Neural crest cell (in vitro differentiated cells): ENCODE results near the gene PIM1. TPM values are rescaled to one million over a fixed set of nuclear protein-coding genes. Genes with fewer than 3 reads are reported as not detected.

Experiments
- DNase-seq: peaks from one replicate; pipeline ENCODE4 v3.0.0; 2021; ENCODE audit warnings: low read depth, mixed read lengths, low spot score
- H3K27ac Mint-ChIP-seq: one replicate; pipeline ENCODE4 v1.8.0; 2021; ENCODE audit warnings: mild to moderate bottlenecking, mixed read lengths; ENCODE audit not compliant: unreplicated experiment
- H3K27me3 Mint-ChIP-seq: 2 replicates; pipeline ENCODE4 v1.8.0; 2021; ENCODE audit warnings: low read depth, mild to moderate bottlenecking, mixed read lengths
- H3K36me3 Mint-ChIP-seq: 2 replicates; pipeline ENCODE4 v1.8.0; 2021; ENCODE audit warnings: low read depth, mild to moderate bottlenecking, mixed read lengths
- H3K4me1 Mint-ChIP-seq: 2 replicates; pipeline ENCODE4 v1.8.0; 2021; ENCODE audit warnings: mixed read lengths
- H3K4me3 Mint-ChIP-seq: one replicate; pipeline ENCODE4 v1.8.0; 2021; ENCODE audit warnings: mild to moderate bottlenecking, mixed read lengths
- H3K9me3 Mint-ChIP-seq: 2 replicates; pipeline ENCODE4 v1.8.0; 2021; ENCODE audit warnings: mixed read lengths
- CTCF ChIP-seq: fragments of 200-600 bp; sonication (generic); conservative IDR thresholded peaks from 2 replicates; pipeline ENCODE4 v1.5.0; 2021; ENCODE audit warnings: antibody characterized with exemption, mild to moderate bottlenecking
- long read RNA-seq: library from polyadenylated mRNA; unstranded; transcript quantifications from one replicate; pipeline ENCODE4 v2.0.0, GENCODE V29; 2020
- total RNA-seq: library from RNA; stranded (reverse); gene quantifications from 2 replicates; pipeline ENCODE4 v1.2.1, GENCODE V29; 2021

Gene PIM1
- 8.6 and 9.1 TPM in 2 replicates for total RNA-seq
- long read RNA-seq, partial matches to known transcripts, result 0 of 1 reads
- long read RNA-seq, other reads (novel, unspliced or antisense), result 1 of 1 reads

- no peak for TF ChIP-seq CTCF
- H3K27me3 Mint-ChIP-seq, result peaks cover 37% of the 10 kb centered on the region
- H3K36me3 Mint-ChIP-seq, result no peaks in the 10 kb centered on the region
- H3K4me3 Mint-ChIP-seq, result peak within 1 kb of the TSS; percentile 96
- peaks cover 31% of the 10 kb centered on the region for H3K4me1 Mint-ChIP-seq
- peak within 1 kb of the TSS; percentile 98 for H3K27ac Mint-ChIP-seq
- no peaks in the 10 kb centered on the region for H3K9me3 Mint-ChIP-seq
- peak; percentile 91 for DNase-seq
Observed at GRCh38 chr6:37169496-37170272, at the start of gene PIM1. Gene PIM1, plus strand, starts transcription at chr6:37170152. Its CDS starts 424 bp downstream, at chr6:37170576.

- Mint-ChIP-seq H3K4me3 (no peak overlapping the region), H3K9me3 (no peaks in the 10 kb centered on the region), H3K27ac (no peak overlapping the region), H3K4me1 (peaks cover 19% of the 10 kb centered on the region), H3K36me3 (no peaks in the 10 kb centered on the region), H3K27me3 (no peaks in the 10 kb centered on the region)
- no peak for DNase-seq
- TF ChIP-seq CTCF, result no peak
Observed at GRCh38 chr6:37121556-37121955, 48.4 kb upstream of the PIM1 start.

- Mint-ChIP-seq H3K36me3 (no peaks in the 10 kb centered on the region), H3K4me1 (peaks cover 25% of the 10 kb centered on the region), H3K27me3 (no peaks in the 10 kb centered on the region), H3K4me3 (peak overlapping the region; percentile 21), H3K27ac (no peak overlapping the region), H3K9me3 (no peaks in the 10 kb centered on the region)
- no peak for DNase-seq
- TF ChIP-seq CTCF, result no peak
Observed at GRCh38 chr6:37122861-37123260, 47.1 kb upstream of the PIM1 start.

GRCh38 chr6:37123957-37124729 lies 45.8 kb upstream of the PIM1 start:
- Mint-ChIP-seq H3K4me1 (peaks cover 35% of the 10 kb centered on the region), H3K36me3 (no peaks in the 10 kb centered on the region), H3K9me3 (no peaks in the 10 kb centered on the region), H3K27ac (no peak overlapping the region), H3K27me3 (no peaks in the 10 kb centered on the region), H3K4me3 (peak overlapping the region; percentile 27)
- DNase-seq, result no peak
- TF ChIP-seq CTCF, result no peak

- H3K4me3 Mint-ChIP-seq, result peak overlapping the region; percentile 79
- peaks cover 48% of the 10 kb centered on the region for H3K4me1 Mint-ChIP-seq
- no peaks in the 10 kb centered on the region for H3K27me3 Mint-ChIP-seq
- peak overlapping the region; percentile 90 for H3K27ac Mint-ChIP-seq
- DNase-seq, result peak; percentile 22
- TF ChIP-seq CTCF, result no peak
- H3K36me3 Mint-ChIP-seq, result no peaks in the 10 kb centered on the region
- no peaks in the 10 kb centered on the region for H3K9me3 Mint-ChIP-seq
Observed at GRCh38 chr6:37125774-37126492, 44.0 kb upstream of the PIM1 start.
